PC-3 (cell line): ENCODE data around the gene EPB41.

Source experiments
- CTCF ChIP-seq: fragments of 300-600 bp; sonication (generic); conservative IDR thresholded peaks from 2 replicates; pipeline ENCODE4 v1.5.1; 2017; ENCODE audit warnings: antibody characterized with exemption, low read depth, mild to moderate bottlenecking, low read length
- EZH2 ChIP-seq: fragments of 300-600 bp; sonication (generic); IDR thresholded peaks from one replicate; pipeline ENCODE4 v1.6.1; 2017; ENCODE audit warnings: antibody characterized with exemption, mild to moderate bottlenecking, low read length; ENCODE audit not compliant: unreplicated experiment
- EZH2phosphoT487 ChIP-seq: fragments of 300-600 bp; sonication (generic); IDR thresholded peaks from 2 replicates; pipeline ENCODE4 v1.6.1; 2018; ENCODE audit warnings: mild to moderate bottlenecking, antibody characterized with exemption, low read length, borderline replicate concordance

DNA sequence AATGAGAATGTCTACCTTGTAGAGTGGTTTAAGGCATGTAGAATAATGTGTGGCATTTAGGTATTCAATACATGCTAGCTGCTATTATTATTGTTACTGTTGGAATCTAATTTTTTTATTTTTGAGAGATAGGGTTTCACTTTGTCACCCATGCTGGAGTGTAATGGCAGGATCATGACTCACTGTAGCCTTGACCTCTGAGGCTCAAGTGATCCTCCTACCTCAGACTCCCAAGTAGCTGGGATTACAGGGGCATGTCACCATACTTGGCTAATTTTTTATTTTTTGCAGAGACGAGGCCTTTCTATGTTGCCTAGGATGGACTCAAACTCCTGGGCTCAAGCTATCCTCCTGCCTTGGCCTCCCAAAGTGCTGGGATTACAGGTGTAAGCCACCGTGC lies 61.9 kb downstream of the EPB41 start:
- TF ChIP-seq EZH2phosphoT487, result no peak
- TF ChIP-seq CTCF, result no peak
- TF ChIP-seq EZH2, result no peak
